K562 (cell line): Measurements from ENCODE around the gene GOLGA8A. TPM values are rescaled to one million over a fixed set of nuclear protein-coding genes. Genes with fewer than 3 reads are reported as not detected.
A peak's percentile ranks its signal among the peaks of the same experiment; 100 is the strongest.

Experiments
- ATAC-seq: fragments of 200-7000 bp; cut with Tn5 transposase; 3 replicates; pipeline ENCODE4 v1.9.1; 2020; ENCODE audit warnings: moderate library complexity
- Bru-seq: library from RNA; stranded (reverse); fragments of 400-500 nt; gene quantifications from one replicate; lab custom pipeline; 2021; lab: Mats Ljungman, UMichigan
- BruChase-seq, 2 experiments: library from RNA; stranded (reverse); fragments of 400-500 nt; gene quantifications; one replicate each; lab custom pipeline; 2021; lab: Mats Ljungman, UMichigan
- BruUV-seq: library from RNA; stranded (reverse); fragments of 400-500 nt; replicated peaks from 2 replicates; lab custom pipeline; 2021; lab: Mats Ljungman, UMichigan
- CTCF ChIA-PET: fragments of 300-600 bp; formaldehyde crosslinking; extraction: SDS; loops from one replicate; lab custom pipeline; 2021; ENCODE audit warnings: low intra/inter-chr PET ratio; lab: Yijun Ruan, JAX
- POLR2A ChIA-PET: fragments of 300-600, 350-650 bp; sonication (Branson Sonifier 250); formaldehyde crosslinking; extraction: SDS; loops from one replicate; lab custom pipeline; 2021; ENCODE audit warnings: antibody characterized with exemption, inconsistent platforms; lab: Yijun Ruan, JAX
- DNase-seq, 4 experiments: peaks; one replicate each; pipeline versions ENCODE4 v3.0.0 to v3.0.0-alpha.2; 2011 to 2018; ENCODE audit warnings: low spot score in 3 of 4, mixed read lengths in 3 of 4; ENCODE audit errors: extremely low read depth in 1 of 4
- FAIRE-seq: peaks from 2 replicates; lab custom pipeline; 2011; peaks lifted over from hg19 to GRCh38; lab: Jason Lieb, UNC
- H2AFZ ChIP-seq: 2 replicates; pipeline ENCODE4 v1.6.0; 2011; ENCODE audit warnings: low read depth, low read length, control low read depth, inconsistent platforms
- H3K27ac ChIP-seq: fragments of 200-600 bp; 3 replicates; pipeline ENCODE4 v1.8.0; 2011; ENCODE audit warnings: low read depth, mild to moderate bottlenecking, control low read depth, inconsistent platforms, low read length, moderate library complexity, mixed read lengths; ENCODE audit errors: extremely low read depth
- H3K27me3 ChIP-seq, 2 experiments: fragments of 300-600 bp in 1 of 2; 2 replicates in 1 of 2; 3 replicates in 1 of 2; pipeline versions ENCODE4 v1.6.0 to v1.8.0; 2011; ENCODE audit warnings: inconsistent platforms in 2 of 2, low read length in 2 of 2, mild to moderate bottlenecking in 1 of 2, mixed read lengths in 1 of 2, moderate library complexity in 1 of 2; ENCODE audit not compliant: control insufficient read depth in 2 of 2, insufficient read depth in 2 of 2
- H3K36me3 ChIP-seq: fragments of 300-600 bp; 3 replicates; pipeline ENCODE4 v1.8.0; 2011; ENCODE audit warnings: mild to moderate bottlenecking, low read length, inconsistent platforms; ENCODE audit not compliant: control insufficient read depth, insufficient read depth
- H3K4me1 ChIP-seq, 2 experiments: fragments of 200-600 bp in 1 of 2; replicated peaks in 1 of 2; 2 replicates in 1 of 2; 3 replicates in 1 of 2; pipeline versions ENCODE4 v1.5.1 to v1.8.0; 2011; ENCODE audit warnings: inconsistent platforms in 2 of 2, low read length in 2 of 2, mild to moderate bottlenecking in 1 of 2, mixed read lengths in 1 of 2, moderate library complexity in 1 of 2; ENCODE audit not compliant: control insufficient read depth in 2 of 2, insufficient read depth in 2 of 2
- H3K4me2 ChIP-seq: 2 replicates; pipeline ENCODE4 v1.6.1; 2011; ENCODE audit warnings: low read length, control low read depth, inconsistent platforms, mixed read lengths; ENCODE audit not compliant: insufficient read depth
- H3K4me3 ChIP-seq: fragments of 200-600 bp; sonication (generic), shearing (Covaris generic); 2 replicates; pipeline ENCODE4 v1.5.1; 2016; ENCODE audit warnings: control low read depth, inconsistent platforms
- H3K79me2 ChIP-seq: fragments of 200-600 bp; 3 replicates; pipeline ENCODE4 v1.8.0; 2011; ENCODE audit warnings: low read length, inconsistent platforms; ENCODE audit not compliant: control insufficient read depth, insufficient read depth
- H3K9ac ChIP-seq, 2 experiments: 2 replicates each; pipeline versions ENCODE4 v1.6.0 to v1.6.1; 2011; ENCODE audit warnings: low read depth in 2 of 2, low read length in 2 of 2, control low read depth in 1 of 2, inconsistent platforms in 1 of 2, mild to moderate bottlenecking in 1 of 2, mixed read lengths in 1 of 2; ENCODE audit not compliant: insufficient read depth in 1 of 2
- H3K9me1 ChIP-seq: one replicate; pipeline ENCODE4 v1.6.0; 2011; ENCODE audit warnings: inconsistent platforms, mild to moderate bottlenecking, low read length, moderate library complexity; ENCODE audit not compliant: control insufficient read depth, insufficient read depth
- H3K9me3 ChIP-seq: replicated peaks from 2 replicates; pipeline ENCODE4 v1.5.1; 2011; ENCODE audit warnings: low read depth, low read length, inconsistent platforms; ENCODE audit not compliant: control insufficient read depth, insufficient read depth
- H4K20me1 ChIP-seq: replicated peaks from 2 replicates; pipeline ENCODE4 v1.6.1; 2011; ENCODE audit warnings: low read length, inconsistent platforms, mixed read lengths; ENCODE audit not compliant: control insufficient read depth, insufficient read depth
- BRD9 ChIP-seq: fragments of 450-650 bp; IDR thresholded peaks from 2 replicates; pipeline ENCODE4 v1.6.1; 2018; ENCODE audit warnings: low read depth; ENCODE audit not compliant: partially characterized antibody
- CREB3 ChIP-seq: fragments of 450-650 bp; conservative IDR thresholded peaks from 2 replicates; pipeline ENCODE4 v1.6.1; 2016; ENCODE audit warnings: missing genetic modification characterization, low read depth, mild to moderate bottlenecking, missing compliant biosample characterization, moderate library complexity
- ELF2 ChIP-seq: fragments of 250-450 bp; sonication (Bioruptor Pico); IDR thresholded peaks from 2 replicates; pipeline ENCODE4 v1.5.0; 2021; ENCODE audit warnings: mild to moderate bottlenecking
- HBP1 ChIP-seq: fragments of 450-650 bp; formaldehyde crosslinking; IDR thresholded peaks from 2 replicates; pipeline ENCODE4 v1.4.0; 2022; ENCODE audit warnings: missing genetic modification characterization
- SMARCE1 ChIP-seq: fragments of 450-650 bp; IDR thresholded peaks from 2 replicates; pipeline ENCODE4 v1.7.1; 2016; ENCODE audit warnings: mild to moderate bottlenecking
- TSHZ1 ChIP-seq: fragments of 250-450 bp; sonication (Bioruptor Pico); IDR thresholded peaks from 2 replicates; pipeline ENCODE4 v1.4.0; 2020; ENCODE audit warnings: mild to moderate bottlenecking, moderate library complexity
- ZBTB17 ChIP-seq: fragments of 450-650 bp; formaldehyde crosslinking; IDR thresholded peaks from 2 replicates; pipeline ENCODE4 v1.4.0; 2020; ENCODE audit warnings: mild to moderate bottlenecking
- ZFX ChIP-seq: sonication (generic); formaldehyde crosslinking; IDR thresholded peaks from 2 replicates; pipeline ENCODE4 v1.8.0; 2022; ENCODE audit warnings: mild to moderate bottlenecking, missing genetic modification reagents, moderate library complexity
- ZNF395 ChIP-seq: fragments of 200-800 bp; sonication (Bioruptor generic); IDR thresholded peaks from 2 replicates; pipeline ENCODE4 v1.6.1; 2017; ENCODE audit warnings: missing genetic modification characterization, missing compliant biosample characterization
- ZNF75A ChIP-seq: fragments of 450-650 bp; formaldehyde crosslinking; IDR thresholded peaks from 2 replicates; pipeline ENCODE4 v1.4.0; 2020; ENCODE audit warnings: mild to moderate bottlenecking
- WGBS: fragments of 100-300 bp; shearing (Covaris generic); methylation state at CpG from one replicate; pipeline ENCODE4 v1.1.6; 2016; ENCODE audit warnings: low coverage, mixed read lengths; ENCODE audit not compliant: insufficient coverage; ENCODE audit errors: missing lambda C conversion rate; 5-methylcytosine and 5-hydroxymethylcytosine counted together
- in situ Hi-C: fragments of 300-500 bp; cut with MboI; formaldehyde crosslinking; loops from 4 replicates; pipeline ENCODE4 v1.15.0; 2018; ENCODE audit warnings: inconsistent platforms, mixed read lengths
- intact Hi-C: fragments of 100-400 bp; cut with micrococcal nuclease; formaldehyde crosslinking; loops from 2 replicates; pipeline ENCODE4 v1.14.2; 2022
- long read RNA-seq, 3 experiments: library from polyadenylated mRNA in 2 of 3; library from RNA in 1 of 3; unstranded in 2 of 3; stranded (forward) in 1 of 3; transcript quantifications; one replicate each; pipeline ENCODE4 v2.0.0, GENCODE V29; 2019 to 2022
- polyA minus RNA-seq, 3 experiments: library from RNA; depleted of rRNA, polyadenylated mRNA; stranded (reverse); fragments of >200 nt; gene quantifications; 2 replicates each; pipeline ENCODE4 v1.2.3, GENCODE V29; 2011
- polyA plus RNA-seq, 8 experiments: library from polyadenylated mRNA; depleted of rRNA in 4 of 8; stranded (reverse) in 5 of 8; unstranded in 3 of 8; fragments of >200 nt; fragmentation: Nextera tagmentation in 2 of 8; fragmentation: Illumina TruSeq in 1 of 8; extraction: Ambion mirVana in 2 of 8; extraction: Trizol in 1 of 8; gene quantifications; 2 replicates each; pipeline versions ENCODE4 v1.2.1 to v1.2.3, GENCODE V29; 2011 to 2014; ENCODE audit warnings: inconsistent platforms in 1 of 8, missing spikeins in 1 of 8
- total RNA-seq, 7 experiments: library from RNA; depleted of rRNA in 6 of 7; stranded (reverse); fragments of >200 nt in 6 of 7; fragmentation: Illumina TruSeq in 2 of 7; extraction: Trizol in 2 of 7; gene quantifications; 2 replicates each; pipeline versions ENCODE4 v1.2.1 to v1.2.3, GENCODE V29; 2011 to 2021; ENCODE audit warnings: low replicate concordance in 1 of 7

GOLGA8A gene
- 252 and 601 TPM in 2 replicates for total RNA-seq (2011; cell fraction: chromatin; rRNA removed; ENCODE audit: low replicate concordance)
- total RNA-seq (2011; cell fraction: nucleolus; rRNA removed) = 93.6 and 128 TPM in 2 replicates
- total RNA-seq (2011; cell fraction: nucleoplasm; rRNA removed) = 217 and 228 TPM in 2 replicates
- total RNA-seq (2014; rRNA removed) (34.6 and 35.3 TPM in 2 replicates), total RNA-seq (2014; rRNA removed; fragmentation: Illumina TruSeq; extraction: Trizol) (55.9 and 56.3 TPM in 2 replicates), total RNA-seq (2015; rRNA removed; fragmentation: Illumina TruSeq; extraction: Trizol) (48.3 and 52.6 TPM in 2 replicates), total RNA-seq (2021) (77.0 and 86.3 TPM in 2 replicates), polyA plus RNA-seq (2011; rRNA removed) (98.9 and 99.2 TPM in 2 replicates), polyA plus RNA-seq (2014; fragmentation: Illumina TruSeq; extraction: Trizol) (65.7 and 82.7 TPM in 2 replicates), polyA plus RNA-seq (2014; fragmentation: Nextera tagmentation; extraction: Ambion mirVana) (10 to 100 TPM; 11.2 to 12.4 TPM), polyA plus RNA-seq (2014; rRNA removed) (144 and 191 TPM in 2 replicates), polyA minus RNA-seq (2011; rRNA and poly(A)+ RNA removed) (17.0 and 17.2 TPM in 2 replicates), Bru-seq, nascent RNA (percentile 89 among the genes with signal in this experiment), BruChase-seq, experiment 1, labeled RNA remaining after a 2-hour chase (percentile 86 among the genes with signal in this experiment), BruChase-seq, experiment 2, labeled RNA remaining after a 6-hour chase (percentile 92 among the genes with signal in this experiment)
- polyA plus RNA-seq (2011; cell fraction: cytosol; rRNA removed) = 6.2 and 17.2 TPM in 2 replicates
- 364 and 408 TPM in 2 replicates for polyA plus RNA-seq (2011; cell fraction: nucleus; rRNA removed)
- 77.0 and 141 TPM in 2 replicates for polyA plus RNA-seq (2012)
- polyA minus RNA-seq (2011; cell fraction: cytosol; rRNA and poly(A)+ RNA removed) = 5.7 and 7.8 TPM in 2 replicates
- 45.1 and 69.5 TPM in 2 replicates for polyA minus RNA-seq (2011; cell fraction: nucleus; rRNA and poly(A)+ RNA removed)
- long read RNA-seq, experiment 1, partial matches to known transcripts = 97 of 200 reads
- long read RNA-seq, experiment 1, other reads (novel, unspliced or antisense) = 103 of 200 reads
- long read RNA-seq, experiment 2, partial matches to known transcripts = 0 of 3 reads
- long read RNA-seq, experiment 2, other reads (novel, unspliced or antisense) = 3 of 3 reads
- long read RNA-seq, experiment 3, partial matches to known transcripts = 0 of 3 reads
- long read RNA-seq, experiment 3, other reads (novel, unspliced or antisense) = 3 of 3 reads

GRCh38 chr15:34437687-34438086, at the start of gene GOLGA8A:
Gene GOLGA8A, minus strand, starts transcription at chr15:34437808. Its CDS starts 48,117 bp downstream, at chr15:34389691.
- Histone ChIP-seq H3K9ac (peak within 1 kb of the TSS; percentile 75 to 94), H3K27me3 (no peaks in the 10 kb centered on the region), H3K36me3 (peaks cover 31% of the 10 kb centered on the region; the same call in 2 of the 3 replicates), H3K4me3 (peak within 1 kb of the TSS; percentile 74), H3K4me1 (peaks cover 8 to 26% of the 10 kb centered on the region in 2 experiments; a peak in 3 of 5 replicates), H3K79me2 (peaks cover 34% of the 10 kb centered on the region), H3K4me2 (peak within 1 kb of the TSS; percentile 68), H3K27ac (peak within 1 kb of the TSS; percentile 74), H4K20me1 (peaks cover 8% of the 10 kb centered on the region; the same call in 1 of the 2 replicates), H3K9me1 (no peaks in the 10 kb centered on the region), H3K9me3 (no peaks in the 10 kb centered on the region), H2AFZ (peak within 1 kb of the TSS; percentile 99)
- under 1% methylated on average over 31 of the region's 33 CpGs for WGBS
- peak; percentile 79 for ATAC-seq
- in situ Hi-C loops = no loop called here
- CTCF ChIA-PET = no interaction called here
- peak; percentile 86 to 94 (median 88) for DNase-seq
- no TSS peak for BruUV-seq
- POLR2A ChIA-PET = no interaction called here
- peak; percentile 87 for FAIRE-seq
- intact Hi-C loops = loop anchor here (10.0 kb wide), 2 partner anchors 147 to 213 kb away; partner anchors contain the start of genes EMC4 and GOLGA8B
- no peak for TF ChIP-seq TSHZ1 (CRISPR knock-in tag)
- no peak for TF ChIP-seq ELF2 (CRISPR knock-in tag)
- peak; percentile 57; the same call in 1 of the 2 replicates for TF ChIP-seq ZNF395 (CRISPR knock-in tag)
- TF ChIP-seq ZBTB17 (CRISPR knock-in tag) = no peak
- TF ChIP-seq BRD9 = no peak
- no peak for TF ChIP-seq ZNF75A (CRISPR knock-in tag)
- TF ChIP-seq ZFX (CRISPR knock-in tag) = peak; percentile 57
- TF ChIP-seq HBP1 = no peak
- no peak for TF ChIP-seq CREB3 (tag)
- no peak for TF ChIP-seq SMARCE1
